Retinal pigment epithelial cell (primary cell): ENCODE measurements around the gene SYNJ2.

Experiments used
- DNase-seq: peaks from one replicate; pipeline ENCODE4 v3.0.0-alpha.2; 2010; ENCODE audit warnings: low read depth
- H3K4me3 ChIP-seq: 2 replicates; pipeline ENCODE4 v1.5.1; 2011; ENCODE audit warnings: mild to moderate bottlenecking, low read length, control low read depth, moderate library complexity
- TF ChIP-seq, protein P1 (sequence below): conservative IDR thresholded peaks from 2 replicates; pipeline ENCODE4 v1.5.1; 2011; ENCODE audit warnings: low read depth, low read length, control low read depth, inconsistent platforms

Gene SYNJ2

DNA sequence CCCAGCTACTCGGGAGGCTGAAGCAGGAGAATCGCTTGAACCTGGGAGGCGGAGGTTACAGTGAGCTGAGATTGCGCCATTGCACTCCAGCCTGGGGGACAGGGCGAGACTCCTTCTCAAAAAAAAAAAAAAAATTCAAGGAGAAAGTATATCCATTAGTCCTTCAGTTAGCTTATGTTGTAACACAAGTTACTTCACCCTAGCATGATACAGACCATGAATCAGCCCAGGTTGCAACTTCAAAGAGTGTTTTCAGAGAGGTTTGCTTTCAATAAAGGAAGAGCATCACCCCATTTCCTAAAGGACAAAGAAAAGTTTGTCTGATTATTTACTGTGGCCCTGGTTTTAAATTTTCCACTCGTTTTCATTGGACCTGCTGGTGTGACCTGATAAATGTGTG is 113.4 kb downstream of the SYNJ2 start:
- no peak overlapping the region for H3K4me3 ChIP-seq
- TF ChIP-seq, protein P1, sequence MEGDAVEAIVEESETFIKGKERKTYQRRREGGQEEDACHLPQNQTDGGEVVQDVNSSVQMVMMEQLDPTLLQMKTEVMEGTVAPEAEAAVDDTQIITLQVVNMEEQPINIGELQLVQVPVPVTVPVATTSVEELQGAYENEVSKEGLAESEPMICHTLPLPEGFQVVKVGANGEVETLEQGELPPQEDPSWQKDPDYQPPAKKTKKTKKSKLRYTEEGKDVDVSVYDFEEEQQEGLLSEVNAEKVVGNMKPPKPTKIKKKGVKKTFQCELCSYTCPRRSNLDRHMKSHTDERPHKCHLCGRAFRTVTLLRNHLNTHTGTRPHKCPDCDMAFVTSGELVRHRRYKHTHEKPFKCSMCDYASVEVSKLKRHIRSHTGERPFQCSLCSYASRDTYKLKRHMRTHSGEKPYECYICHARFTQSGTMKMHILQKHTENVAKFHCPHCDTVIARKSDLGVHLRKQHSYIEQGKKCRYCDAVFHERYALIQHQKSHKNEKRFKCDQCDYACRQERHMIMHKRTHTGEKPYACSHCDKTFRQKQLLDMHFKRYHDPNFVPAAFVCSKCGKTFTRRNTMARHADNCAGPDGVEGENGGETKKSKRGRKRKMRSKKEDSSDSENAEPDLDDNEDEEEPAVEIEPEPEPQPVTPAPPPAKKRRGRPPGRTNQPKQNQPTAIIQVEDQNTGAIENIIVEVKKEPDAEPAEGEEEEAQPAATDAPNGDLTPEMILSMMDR, result no peak
- no peak for DNase-seq

DNA sequence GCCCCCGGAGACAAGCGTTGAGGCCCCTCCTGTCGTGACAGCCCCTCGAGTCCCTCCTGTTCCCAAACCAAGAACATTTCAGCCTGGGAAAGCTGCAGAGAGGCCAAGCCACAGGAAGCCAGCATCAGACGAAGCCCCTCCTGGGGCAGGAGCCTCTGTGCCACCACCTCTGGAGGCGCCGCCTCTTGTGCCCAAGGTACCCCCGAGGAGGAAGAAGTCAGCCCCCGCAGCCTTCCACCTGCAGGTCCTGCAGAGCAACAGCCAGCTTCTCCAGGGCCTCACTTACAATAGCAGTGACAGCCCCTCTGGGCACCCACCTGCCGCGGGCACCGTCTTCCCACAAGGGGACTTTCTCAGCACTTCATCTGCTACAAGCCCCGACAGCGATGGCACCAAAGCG is 114.0 kb downstream of the SYNJ2 start:
- TF ChIP-seq, protein P1, result no peak
- DNase-seq, result no peak
- H3K4me3 ChIP-seq, result no peak overlapping the region

DNA sequence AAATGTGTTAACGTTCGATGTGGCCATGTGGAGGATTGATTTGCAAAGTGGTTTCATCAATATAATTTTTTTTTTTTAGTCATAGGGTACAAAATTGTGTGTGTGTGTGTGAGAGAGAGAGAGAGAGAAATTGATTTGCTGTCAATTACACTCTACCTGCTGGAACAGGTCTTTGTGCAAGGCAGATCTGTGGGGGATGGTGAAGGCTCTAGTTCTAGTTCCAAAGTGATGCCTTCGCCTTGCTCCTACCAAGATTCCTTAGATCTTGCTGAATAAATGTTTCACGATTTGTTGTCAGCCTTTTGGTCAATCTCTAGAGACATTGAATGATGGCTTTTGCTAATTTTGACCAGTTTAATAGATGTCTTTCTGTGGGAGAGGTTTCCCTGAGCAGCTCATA is 121.6 kb downstream of the SYNJ2 start:
- H3K4me3 ChIP-seq, result no peak overlapping the region
- TF ChIP-seq, protein P1, result no peak
- no peak for DNase-seq

DNA sequence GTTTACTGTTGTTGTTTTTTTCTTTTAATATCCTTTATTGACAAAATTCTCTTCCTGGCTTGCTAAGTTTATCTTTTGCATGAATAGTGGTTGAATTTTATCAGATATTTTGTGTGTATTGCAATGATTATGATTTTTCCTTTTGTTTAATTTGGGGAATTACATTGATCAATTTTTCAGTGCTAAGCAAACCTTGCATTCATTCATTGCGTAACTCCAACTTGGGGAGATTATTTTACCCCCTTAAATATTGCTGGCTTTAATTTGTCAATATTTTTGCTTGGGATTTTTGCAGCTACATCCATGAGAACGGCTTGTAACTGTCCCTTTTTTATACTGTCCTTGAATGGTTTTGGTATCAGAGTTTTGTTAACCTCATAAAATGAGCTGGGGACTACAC is 123.0 kb downstream of the SYNJ2 start:
- TF ChIP-seq, protein P1, result no peak
- H3K4me3 ChIP-seq, result no peak overlapping the region
- no peak for DNase-seq

DNA sequence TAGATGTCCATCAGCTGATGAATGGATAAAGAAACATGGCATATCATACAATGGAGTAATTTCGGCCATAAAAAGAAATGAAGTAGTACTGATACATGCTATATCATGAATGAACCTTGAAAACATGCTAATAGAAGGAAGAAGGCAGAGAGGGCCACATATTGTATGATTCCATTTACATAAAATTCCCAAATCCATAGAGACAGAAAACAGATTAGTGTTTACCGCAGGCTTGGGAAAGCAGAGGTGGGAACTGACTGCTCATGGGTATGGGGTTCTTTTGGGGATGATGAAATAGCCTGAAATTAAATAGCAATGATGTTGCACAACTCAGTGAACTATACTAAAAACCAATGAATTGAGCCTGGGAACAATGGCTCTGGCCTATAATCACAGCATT is 128.1 kb downstream of the SYNJ2 start:
- H3K4me3 ChIP-seq, result no peak overlapping the region
- TF ChIP-seq, protein P1, result no peak
- DNase-seq, result no peak

DNA sequence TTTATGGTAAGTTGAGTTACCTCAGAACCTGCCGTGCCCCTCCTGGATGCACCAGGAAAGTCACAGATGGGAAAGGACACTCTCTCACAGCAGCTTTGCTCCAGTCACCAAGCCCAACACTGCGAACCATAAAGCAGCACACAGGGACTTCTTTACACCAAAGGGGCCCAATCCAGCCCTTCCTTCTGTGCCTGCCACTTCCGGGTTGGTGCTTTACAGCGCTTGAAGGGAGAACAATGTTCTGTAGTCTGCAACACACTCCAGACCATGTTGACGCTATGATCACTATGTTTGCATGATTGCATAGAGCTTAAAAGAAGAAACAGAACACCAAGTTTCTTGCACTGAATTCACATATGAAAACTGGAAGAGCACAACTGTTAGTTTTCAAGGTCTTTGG is 129.3 kb downstream of the SYNJ2 start:
- no peak overlapping the region for H3K4me3 ChIP-seq
- no peak for DNase-seq
- TF ChIP-seq, protein P1, result no peak

DNA sequence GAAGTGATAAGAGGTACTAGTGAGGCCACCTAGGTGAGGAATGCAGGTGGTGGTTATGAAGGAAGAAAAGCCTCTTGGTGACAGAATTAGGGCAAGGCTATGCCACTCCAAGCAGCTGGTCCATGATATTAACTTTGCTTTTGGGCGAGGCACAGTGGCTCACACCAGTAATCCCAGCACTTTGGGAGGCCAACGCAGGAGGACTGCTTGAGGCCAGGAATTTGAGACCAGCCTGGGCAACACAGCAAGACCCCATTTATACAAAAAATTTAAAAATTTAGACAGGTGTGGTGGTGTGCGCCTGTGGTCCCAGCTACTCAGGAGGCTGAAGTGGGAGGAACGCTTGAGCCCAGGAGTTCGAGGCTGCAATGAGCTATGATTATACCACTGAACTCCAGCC is 130.3 kb downstream of the SYNJ2 start:
- TF ChIP-seq, protein P1, result no peak

More for the DNA sequence above, 130.3 kb downstream of the SYNJ2 start:
- no peak for DNase-seq
- H3K4me3 ChIP-seq, result no peak overlapping the region
